Measurements from ENCODE around the gene PLCB1.

DNA sequence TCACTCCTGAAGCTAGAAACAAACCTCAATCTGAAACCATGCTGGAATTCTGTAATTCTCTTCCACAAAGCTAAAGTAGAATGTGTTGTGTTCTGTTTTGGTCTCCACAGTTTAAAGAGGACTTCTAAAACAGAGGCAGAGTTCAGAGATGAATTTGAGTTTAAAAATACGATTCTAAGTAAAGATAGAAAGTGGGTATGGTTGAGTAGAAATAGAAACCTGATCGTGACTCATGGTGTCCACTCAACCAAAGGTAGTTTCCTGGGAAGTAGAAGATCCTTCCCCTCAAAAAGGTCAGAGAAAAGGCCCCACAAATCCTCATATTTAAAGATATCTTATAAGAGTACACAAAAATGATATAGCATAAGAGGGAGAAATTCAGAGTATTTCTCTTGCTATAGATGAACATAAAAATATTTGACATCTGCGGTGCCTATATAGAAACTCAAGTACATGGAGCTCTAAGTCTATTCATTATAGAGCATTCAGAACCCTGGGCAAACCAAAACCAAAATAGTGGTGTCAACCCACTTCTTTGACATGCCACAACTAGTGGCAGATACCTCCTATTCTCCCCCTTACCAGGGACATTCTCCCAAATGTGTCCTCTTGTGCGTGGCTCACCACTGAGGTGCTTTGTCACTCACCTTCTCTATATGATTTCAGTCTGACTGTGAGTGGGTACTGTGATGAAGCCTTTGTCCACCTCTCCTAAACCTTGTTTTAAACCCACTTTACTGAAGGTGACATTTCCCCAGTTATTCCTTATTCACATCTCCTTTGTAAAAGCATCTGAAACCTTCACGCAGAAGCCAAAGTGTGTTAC lies 84.5 kb downstream of the PLCB1 start:
- TF ChIP-seq, protein P1, sequence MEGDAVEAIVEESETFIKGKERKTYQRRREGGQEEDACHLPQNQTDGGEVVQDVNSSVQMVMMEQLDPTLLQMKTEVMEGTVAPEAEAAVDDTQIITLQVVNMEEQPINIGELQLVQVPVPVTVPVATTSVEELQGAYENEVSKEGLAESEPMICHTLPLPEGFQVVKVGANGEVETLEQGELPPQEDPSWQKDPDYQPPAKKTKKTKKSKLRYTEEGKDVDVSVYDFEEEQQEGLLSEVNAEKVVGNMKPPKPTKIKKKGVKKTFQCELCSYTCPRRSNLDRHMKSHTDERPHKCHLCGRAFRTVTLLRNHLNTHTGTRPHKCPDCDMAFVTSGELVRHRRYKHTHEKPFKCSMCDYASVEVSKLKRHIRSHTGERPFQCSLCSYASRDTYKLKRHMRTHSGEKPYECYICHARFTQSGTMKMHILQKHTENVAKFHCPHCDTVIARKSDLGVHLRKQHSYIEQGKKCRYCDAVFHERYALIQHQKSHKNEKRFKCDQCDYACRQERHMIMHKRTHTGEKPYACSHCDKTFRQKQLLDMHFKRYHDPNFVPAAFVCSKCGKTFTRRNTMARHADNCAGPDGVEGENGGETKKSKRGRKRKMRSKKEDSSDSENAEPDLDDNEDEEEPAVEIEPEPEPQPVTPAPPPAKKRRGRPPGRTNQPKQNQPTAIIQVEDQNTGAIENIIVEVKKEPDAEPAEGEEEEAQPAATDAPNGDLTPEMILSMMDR (IDR thresholded peaks at IDR 0.05; ENCODE audit: extremely low read depth in 1 of 2, insufficient read depth in 1 of 2, low read depth in 1 of 2, low read length in 2 of 2): no peak
- no peak for TF ChIP-seq EZH2 (IDR thresholded peaks at IDR 0.05; ENCODE audit: borderline replicate concordance, low read depth, low read length, severe bottlenecking)
- TF ChIP-seq POLR2AphosphoS5 (IDR thresholded peaks at IDR 0.05; ENCODE audit: insufficient read depth, low read depth, low read length): no peak
